HG02642 (cell line): Measurements from ENCODE around the gene TBCD.

Experiments
- ATAC-seq: cut with Tn5 transposase; IDR thresholded peaks from one replicate; pipeline ENCODE4 v1.9.1; 2021; ENCODE audit warnings: mild to moderate bottlenecking; ENCODE audit not compliant: unreplicated experiment, poor library complexity

TBCD gene

DNA sequence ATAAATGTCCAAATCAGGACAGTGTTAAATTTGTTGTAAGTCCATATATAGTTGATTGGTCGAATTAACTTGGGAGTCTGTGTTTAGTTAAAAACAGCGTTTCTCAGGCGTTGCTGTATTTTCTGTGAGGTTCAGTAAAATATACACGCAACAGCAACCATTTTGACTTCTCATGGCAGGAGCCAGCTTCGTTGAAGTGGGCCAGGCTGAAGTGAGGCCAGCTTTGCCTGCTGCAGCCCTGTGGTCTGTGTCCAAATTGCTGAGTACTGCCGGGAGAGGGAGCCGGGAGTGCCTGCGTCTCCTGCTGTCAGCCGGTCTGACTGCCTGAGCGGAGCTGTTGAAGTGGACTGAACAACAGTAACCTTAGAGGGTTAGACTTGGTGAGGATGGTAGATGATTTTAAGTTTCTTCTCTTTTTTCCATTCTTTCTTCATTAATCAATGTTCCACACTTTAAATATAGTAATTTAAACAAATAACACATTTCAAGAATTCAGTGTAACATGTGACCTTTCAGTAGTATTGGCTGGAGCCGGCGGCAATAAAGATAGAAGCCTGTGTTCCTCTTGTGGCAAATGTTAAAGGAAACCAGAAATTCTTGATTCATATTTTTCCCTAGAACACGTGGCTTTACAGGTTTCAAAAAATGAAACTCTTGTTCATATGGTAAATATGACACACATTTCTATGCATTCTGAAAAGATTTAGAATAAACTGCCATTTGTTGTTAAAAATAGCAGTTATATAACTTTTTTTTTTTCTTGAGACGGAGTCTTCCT is 124.9 kb downstream of the TBCD start:
- no peak for ATAC-seq

DNA sequence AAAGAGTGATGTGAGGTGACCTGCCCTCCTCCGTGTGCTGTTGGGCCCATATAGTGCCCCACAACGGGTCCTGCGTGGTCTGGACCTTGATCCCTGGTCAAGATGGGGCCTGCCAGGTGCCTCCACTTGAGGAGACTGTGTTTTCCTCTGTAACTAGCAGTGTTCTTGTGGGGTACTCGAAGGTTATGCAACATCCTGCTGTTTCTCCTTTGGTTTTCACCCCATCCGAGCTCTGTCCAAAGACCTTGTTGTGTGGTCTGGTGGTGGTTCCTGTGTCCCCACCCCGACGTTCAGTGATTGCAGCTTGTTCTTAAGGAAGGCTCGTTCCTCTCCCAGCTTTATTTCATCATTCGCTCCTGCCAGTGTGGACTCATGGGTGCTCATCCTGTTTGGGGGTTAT is 126.7 kb downstream of the TBCD start:
- no peak for ATAC-seq

DNA sequence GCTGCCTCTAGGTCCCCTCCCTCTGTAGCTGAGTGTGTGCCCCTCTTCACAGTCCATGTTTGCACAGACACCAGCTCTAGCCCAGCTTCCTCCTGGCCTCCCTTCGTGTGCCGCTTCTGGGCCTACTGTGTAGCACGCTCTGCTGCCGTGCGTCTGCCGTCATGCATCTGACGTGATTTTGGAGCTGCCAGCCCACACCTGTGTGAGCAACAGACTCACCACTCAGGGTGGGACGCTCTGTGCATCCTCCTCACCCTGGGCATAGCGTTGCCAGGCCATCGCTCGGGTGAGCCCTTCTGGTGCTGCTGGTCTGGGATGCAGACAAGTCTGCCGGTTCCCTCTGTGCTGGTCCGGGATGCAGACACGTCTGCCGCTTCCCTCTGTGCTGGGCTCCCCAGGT is 127.4 kb downstream of the TBCD start:
- ATAC-seq: no peak

- ATAC-seq: no peak
These were observed 128.9 kb downstream of the TBCD start for GRCh38 chr17:82880620-82881323.

GRCh38 chr17:82881324-82881823 is 129.5 kb downstream of the TBCD start:
- no peak for ATAC-seq

DNA sequence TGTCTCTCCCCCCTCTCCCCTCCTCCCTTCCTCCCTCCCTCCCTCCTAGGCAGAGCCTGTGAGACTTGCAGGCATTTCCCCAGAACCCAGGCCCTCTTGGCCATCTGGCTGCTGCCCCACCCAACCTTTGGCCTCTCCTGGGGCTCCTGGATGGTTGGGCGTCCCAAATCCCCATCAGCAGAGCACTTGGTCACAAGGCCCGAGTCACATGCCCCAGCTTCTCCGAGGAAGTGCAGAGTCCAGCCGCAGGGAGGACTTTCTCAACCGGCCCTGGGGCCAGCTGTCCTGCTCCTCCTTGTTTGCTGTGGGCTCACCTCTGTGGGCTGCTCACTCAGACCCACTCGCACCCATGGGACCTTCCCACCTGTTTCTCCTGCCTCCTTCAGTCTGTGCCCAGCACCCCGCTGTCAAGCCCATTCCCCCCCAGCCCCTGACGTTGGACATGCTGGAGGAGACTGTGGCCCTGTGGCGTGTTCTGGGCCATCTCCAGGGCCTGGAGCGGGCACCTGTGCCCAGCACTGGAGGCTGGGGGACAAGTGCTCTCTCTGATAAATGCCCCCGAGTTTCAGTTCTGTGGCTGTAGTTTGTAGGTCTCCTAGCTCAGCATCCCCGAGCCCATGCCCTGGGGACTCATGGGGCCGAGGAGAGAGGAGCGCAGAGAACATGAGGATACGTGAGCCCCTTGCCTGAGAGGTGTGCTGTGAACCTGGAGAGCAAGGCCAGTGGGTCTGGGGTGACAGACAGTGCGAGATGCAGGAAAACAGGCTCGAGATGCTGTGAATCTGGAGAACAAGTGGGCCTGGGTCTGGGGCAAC is 130.2 kb downstream of the TBCD start:
- ATAC-seq: no peak

GRCh38 chr17:82882715-82883418 is 131.0 kb downstream of the TBCD start:
- no peak for ATAC-seq

DNA sequence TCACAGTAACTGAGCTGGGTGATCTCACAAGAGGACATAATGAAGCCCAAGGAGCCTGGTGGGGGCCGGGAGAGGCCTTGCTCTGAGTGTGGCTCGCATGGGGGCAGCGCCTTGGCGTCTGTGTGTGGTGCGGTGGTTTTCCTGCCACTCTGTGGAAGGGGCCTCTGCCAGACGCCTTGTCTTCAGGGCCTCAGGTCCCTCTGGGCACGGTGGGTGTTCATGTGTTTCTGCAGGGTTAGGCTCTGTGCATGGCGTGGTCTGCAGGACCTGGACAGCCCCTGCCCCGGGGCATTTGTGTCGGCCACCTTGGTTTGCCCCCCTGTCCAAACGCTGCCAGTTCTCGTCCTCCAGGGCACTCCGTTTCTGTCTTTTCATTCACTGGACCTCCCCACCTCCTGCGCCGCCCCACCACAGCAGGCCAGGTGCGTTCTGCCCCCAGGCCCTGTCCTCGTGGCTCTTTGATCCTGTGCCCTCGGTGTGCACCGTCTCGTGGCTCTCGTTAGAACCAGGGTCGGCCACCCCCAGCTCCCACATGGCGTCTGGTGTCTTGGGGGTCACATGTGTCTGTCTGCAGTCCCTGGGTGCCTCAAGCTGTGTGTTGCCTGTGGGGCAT is 131.7 kb downstream of the TBCD start:
- no peak for ATAC-seq

GRCh38 chr17:82884341-82884969 is 132.6 kb downstream of the TBCD start:
- no peak for ATAC-seq

GRCh38 chr17:82884970-82885353 is 133.1 kb downstream of the TBCD start:
- ATAC-seq: no peak

- no peak for ATAC-seq
These were observed 135.6 kb downstream of the TBCD start for GRCh38 chr17:82887255-82888164.

DNA sequence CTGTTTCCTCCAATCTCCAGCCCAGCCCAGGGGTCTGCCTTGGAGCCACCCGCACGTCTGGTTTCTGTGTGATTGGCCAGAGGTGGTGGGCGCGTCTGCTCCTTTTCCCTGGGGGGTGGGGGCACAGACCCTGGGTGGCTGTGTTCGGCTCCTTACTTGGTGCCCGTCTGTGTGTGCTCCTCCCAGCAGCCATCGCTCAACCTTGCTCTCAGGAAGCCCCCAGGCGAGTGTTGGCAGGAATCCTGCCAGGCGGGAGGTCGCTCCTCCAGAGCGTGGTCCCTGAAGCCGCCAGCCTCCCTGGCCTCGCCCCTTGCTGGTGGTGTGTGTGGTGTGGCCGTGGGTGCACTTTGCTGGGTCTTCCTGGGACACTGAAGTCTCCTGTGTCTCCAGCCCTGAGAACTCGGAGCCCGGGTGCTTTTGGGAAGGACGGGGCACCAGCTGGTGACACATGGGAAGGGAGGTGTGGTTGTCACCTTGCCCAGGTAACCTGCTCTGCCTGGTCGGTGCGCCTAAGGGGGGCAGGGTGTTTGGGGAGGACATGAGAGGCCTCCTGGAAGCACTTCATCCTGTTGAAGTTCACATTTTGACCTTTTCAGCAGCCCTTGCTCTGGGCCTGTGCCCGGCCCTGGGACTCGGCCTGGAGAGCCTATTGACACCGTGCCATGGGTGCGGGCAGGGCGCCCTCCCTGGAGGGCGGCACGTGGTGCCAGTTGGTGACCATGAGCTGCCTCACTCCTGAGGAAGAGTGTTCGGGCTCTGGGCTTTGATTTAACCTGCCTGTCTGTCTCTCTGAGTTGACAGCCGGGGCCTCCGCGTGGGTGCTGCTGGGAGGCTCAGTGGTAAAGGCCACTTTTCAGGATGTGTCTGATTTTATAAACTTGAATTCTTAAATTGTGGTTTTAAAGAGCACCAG is 137.0 kb downstream of the TBCD start:
- ATAC-seq: no peak

GRCh38 chr17:82889496-82890338 is 137.9 kb downstream of the TBCD start:
- ATAC-seq: no peak

- ATAC-seq: no peak
These were observed 138.5 kb downstream of the TBCD start for GRCh38 chr17:82890339-82890730.

DNA sequence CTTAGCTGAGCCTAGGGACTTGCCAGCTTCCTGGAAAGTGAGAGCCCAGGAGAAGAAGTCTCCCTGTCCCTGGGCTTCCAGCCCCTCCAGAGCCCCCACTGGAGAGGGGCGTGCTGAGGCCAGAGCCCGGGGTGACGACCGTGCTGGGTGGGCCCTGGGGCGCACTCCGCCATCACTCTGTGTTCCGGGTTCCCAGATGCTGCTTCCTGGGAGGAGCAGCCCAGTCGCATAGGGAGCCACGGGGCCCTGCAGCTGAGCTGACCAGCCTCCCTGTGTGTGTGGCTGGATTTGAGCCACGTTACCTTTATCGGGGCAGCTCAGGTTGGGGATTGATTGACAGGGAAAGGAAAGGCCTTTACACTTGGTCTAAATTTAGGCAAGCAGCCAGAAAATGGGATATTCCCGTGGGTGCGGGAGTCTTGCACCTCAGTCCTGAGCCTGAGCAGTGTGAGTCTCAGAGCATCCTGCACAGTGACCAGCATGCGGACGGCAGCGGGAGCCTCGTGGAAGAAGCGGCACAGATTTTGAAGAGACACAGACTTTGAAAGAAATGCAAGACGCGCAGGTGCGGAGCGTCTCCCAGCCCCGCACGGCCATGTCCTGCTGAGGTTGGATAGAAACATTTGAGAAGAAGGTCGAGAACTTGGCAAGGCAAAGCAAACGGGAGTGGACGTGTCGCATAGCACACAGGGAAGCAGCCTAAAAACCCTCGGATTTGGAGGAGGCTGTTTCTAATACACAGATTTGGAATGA is 139.2 kb downstream of the TBCD start:
- ATAC-seq: no peak

DNA sequence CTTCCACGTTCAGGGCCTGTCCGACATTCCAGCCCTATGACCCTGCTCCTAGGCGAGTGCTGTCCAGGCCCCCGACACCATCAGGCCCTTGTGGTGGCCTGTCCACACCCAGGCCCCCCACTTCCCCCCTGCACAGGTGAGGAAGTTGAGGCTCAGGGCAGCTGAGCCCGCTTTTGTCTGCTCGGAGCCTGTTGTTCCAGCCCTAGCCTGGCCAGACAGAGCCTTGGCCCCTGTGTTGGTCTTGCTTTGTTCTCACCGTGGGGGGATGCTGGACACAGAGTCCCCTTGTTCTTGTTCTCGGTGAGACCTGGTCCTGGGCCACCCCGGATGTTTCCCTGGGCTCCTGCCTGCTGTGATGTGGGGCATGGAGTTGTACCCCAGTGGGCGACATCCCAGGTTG is 140.0 kb downstream of the TBCD start:
- ATAC-seq: no peak
